Ishikawa (cell line): ENCODE results near the gene RNMT.

Experiments
- CREB1 ChIP-seq: IDR thresholded peaks from 2 replicates; pipeline ENCODE4 v1.6.1; 2012; ENCODE audit warnings: low read depth
- EGR1 ChIP-seq: IDR thresholded peaks from 2 replicates; pipeline ENCODE4 v1.6.1; 2012
- EP300 ChIP-seq: IDR thresholded peaks from 2 replicates; pipeline ENCODE4 v1.6.1; 2012; ENCODE audit warnings: borderline replicate concordance
- FOXM1 ChIP-seq: IDR thresholded peaks from 2 replicates; pipeline ENCODE4 v1.6.1; 2012; ENCODE audit warnings: low read depth, borderline replicate concordance
- RAD21 ChIP-seq: IDR thresholded peaks from 2 replicates; pipeline ENCODE4 v1.6.1; 2012; ENCODE audit warnings: low read depth
- REST ChIP-seq: IDR thresholded peaks from 2 replicates; pipeline ENCODE4 v1.6.1; 2012; ENCODE audit warnings: low read depth, mild to moderate bottlenecking
- TEAD4 ChIP-seq: IDR thresholded peaks from 2 replicates; pipeline ENCODE4 v1.6.1; 2012

- TF ChIP-seq REST = no peak
- TF ChIP-seq EP300 = no peak
- TF ChIP-seq TEAD4 = no peak
- no peak for TF ChIP-seq FOXM1
- no peak for TF ChIP-seq EGR1
- TF ChIP-seq CREB1 = no peak
- no peak for TF ChIP-seq RAD21
Observed at GRCh38 chr18:13809043-13809430, 82.6 kb downstream of the RNMT start.
